DMS153 (cell line): ENCODE results near the gene ZBTB44.
A peak's percentile ranks its signal among the peaks of the same experiment; 100 is the strongest.
"Not testable (repeated sequence)": the region's sequence is repeated elsewhere in the genome, so short reads cannot be mapped to it uniquely, and the experiment has no call there.

Source experiments
- DNase-seq: peaks from one replicate; lab custom pipeline; 2025; lab: John Stamatoyannopoulos, UW

Gene ZBTB44

DNA sequence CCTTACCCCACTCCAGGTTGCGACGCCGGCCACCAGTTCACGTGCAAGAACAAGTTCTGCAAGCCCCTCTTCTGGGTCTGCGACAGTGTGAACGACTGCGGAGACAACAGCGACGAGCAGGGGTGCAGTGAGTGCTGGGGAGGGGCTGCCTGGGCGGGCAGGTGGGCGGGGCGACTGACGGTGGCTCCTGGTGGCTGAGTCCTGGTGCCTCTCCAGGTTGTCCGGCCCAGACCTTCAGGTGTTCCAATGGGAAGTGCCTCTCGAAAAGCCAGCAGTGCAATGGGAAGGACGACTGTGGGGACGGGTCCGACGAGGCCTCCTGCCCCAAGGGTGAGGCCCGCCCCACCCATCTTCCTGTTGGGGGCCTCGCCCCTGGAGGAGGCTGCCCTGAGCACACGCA lies 116.4 kb downstream of the ZBTB44 start:
- no peak for DNase-seq

DNA sequence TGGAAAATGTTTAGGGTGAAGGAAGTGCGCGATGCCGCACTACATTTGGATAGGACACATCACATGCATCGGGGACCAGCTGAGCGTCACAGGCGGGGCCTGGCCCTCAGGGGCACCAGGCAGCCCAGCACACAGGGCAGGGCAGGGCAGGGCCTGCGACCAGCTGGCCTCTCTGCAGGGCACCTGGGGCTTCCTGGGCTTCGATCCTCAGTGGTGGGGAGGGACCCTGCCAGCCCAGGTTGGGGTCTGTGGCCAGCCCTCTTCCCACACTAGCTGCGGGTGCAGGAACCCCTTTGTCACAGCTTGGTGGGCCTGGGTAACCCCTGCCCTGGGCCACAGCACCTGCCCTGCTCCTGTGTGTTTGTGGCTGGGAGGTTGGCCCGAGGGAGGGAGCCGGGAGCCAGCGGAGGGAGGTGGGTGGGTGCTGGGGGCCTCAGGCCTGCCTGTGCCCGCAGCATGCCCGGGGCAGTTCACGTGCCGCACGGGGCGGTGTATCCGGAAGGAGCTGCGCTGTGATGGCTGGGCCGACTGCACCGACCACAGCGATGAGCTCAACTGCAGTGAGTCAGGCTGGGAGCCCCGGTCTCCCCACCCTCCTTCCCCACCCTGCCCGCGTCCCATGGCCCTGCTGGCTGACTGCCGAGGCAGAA lies 117.2 kb downstream of the ZBTB44 start:
- DNase-seq, result no peak

DNA sequence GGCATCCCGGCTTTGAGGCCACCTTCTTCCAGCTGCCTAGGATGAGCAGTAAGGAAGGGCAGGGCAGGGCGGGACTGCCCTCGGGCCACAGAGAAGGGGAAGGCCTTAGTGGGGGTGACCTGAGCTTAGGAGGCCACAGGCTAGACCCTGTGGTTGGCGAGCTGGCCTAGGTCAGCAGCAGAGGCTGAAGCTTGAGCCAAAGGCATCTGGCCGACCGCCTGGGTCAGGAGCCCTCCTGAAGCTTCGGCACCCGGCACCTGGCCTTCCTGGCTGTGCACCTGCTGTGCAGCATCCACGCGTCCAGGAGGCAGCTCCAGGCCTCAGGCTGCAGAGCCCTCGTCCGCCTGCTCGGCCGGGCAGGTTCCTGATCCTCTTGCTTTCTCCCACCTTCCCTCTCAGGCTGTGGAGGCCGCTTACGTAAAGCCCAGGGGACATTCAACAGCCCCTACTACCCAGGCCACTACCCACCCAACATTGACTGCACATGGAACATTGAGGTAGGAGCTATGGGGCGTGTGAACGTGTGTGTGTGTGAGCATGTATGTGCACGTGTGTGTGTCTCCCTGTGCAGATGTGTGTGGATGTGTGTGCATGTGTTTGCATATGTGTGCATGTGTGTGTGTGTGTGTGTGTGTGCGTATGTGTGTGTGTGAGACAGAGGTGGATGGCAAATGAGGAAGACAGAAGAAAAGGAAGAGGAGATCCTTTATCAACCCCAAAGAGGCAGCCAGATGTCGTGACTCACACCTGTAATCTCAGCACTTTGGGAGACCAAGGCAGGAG lies 120.3 kb downstream of the ZBTB44 start:
- DNase-seq, result no peak

DNA sequence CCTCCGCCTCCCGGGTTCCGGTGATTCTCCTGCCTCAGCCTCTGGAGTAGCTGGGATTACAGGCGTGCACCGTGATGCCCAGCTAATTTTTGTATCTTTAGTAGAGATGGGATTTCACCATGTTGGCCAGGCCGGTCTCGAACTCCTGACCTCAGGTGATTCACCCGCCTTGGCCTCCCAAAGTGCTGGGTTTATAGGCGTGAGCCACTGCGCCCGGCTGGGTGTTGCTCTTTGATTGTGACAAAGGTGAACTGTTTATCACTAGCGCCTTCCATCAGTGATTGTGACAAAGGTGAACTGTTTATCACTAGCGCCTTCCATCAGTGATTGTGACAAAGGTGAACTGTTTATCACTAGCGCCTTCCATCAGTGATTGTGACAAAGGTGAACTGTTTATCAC lies 121.2 kb downstream of the ZBTB44 start:
- not testable (repeated sequence) for DNase-seq

DNA sequence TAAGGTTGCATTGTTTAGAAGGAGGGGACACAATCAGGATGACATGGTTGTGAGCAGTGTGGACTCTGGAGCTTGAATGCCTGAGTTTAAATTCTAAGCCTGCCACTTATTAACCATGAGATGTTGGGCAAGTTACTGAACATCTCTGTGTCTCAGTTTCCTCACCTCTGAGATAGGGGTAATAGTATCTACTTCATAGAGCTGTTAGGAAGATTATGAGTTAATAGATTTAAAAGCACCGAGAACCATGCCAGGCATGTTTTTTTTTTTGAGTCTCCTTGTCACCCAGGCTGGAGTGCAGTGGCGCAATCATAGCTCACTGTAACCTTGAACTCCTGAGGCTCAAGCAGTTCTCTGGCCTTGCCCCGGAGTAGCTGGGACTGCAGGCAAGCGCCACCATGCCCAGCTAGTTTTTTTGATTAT lies 121.9 kb downstream of the ZBTB44 start:
- no peak for DNase-seq

DNA sequence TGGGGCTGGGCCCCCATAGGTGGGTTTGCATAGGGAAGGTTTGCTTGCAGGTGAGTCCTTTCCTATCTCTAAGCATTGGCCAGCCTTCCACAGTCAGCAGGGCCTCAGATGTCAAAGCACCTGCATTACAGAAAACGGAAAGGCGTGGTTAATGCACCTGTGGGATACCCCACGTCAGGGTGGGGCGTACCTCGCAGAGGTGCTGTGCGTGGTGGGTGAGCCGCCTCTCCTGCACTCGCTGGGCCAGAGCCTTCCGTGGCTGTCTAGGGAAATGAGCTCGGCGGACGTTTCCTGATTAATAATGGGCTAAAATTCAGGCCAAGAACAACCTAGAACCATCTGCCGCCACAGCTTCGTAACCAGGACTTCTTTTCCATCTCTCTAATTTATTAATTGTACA lies 122.8 kb downstream of the ZBTB44 start:
- DNase-seq, result no peak

DNA sequence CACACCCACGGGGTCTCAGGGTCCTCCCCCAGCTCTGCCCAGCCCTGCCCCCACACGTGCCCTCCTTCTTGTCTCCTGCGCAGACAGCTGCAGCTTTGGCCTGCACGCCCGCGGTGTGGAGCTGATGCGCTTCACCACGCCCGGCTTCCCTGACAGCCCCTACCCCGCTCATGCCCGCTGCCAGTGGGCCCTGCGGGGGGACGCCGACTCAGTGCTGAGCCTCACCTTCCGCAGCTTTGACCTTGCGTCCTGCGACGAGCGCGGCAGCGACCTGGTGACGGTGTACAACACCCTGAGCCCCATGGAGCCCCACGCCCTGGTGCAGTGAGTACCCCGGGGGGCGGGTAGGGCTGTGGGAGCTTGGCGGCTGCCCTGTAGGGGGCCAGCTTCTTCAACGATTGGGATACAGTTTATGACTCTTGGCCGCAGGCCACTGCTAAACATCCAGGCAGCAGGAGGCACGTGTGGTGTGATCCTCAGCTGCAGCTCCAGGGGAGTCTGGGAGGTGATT lies 124.3 kb downstream of the ZBTB44 start:
- DNase-seq, result no peak

DNA sequence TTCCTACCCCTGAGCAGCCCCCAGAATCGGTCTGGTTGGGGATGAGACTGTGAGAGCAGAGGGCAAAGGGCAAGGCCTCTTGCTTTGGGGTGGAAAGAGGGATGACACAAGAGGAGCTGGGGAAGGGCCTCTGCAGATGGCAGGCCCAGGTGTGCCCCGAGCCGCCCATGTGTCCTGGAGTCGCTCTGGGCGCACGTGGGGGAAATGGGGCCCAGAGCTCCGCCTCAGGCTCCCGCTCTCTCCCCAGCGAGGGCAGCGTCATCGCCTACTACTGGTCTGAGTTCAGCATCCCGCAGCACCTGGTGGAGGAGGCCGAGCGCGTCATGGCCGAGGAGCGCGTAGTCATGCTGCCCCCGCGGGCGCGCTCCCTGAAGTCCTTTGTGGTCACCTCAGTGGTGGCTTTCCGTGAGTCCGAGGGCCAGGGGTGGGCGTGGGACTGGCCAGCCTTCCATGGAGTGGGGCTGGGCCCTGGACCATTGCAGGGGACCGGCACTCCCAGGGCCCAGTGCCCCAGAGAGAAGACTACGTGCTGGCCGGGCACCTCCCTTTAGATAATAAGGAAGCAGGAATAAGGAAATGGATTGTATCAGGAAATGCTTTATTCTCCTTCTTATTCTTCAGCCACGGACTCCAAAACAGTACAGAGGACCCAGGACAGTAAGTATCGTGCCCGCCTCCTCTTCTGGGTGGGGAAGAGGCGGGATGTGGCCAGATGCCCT lies 125.1 kb downstream of the ZBTB44 start:
- DNase-seq, result no peak

DNA sequence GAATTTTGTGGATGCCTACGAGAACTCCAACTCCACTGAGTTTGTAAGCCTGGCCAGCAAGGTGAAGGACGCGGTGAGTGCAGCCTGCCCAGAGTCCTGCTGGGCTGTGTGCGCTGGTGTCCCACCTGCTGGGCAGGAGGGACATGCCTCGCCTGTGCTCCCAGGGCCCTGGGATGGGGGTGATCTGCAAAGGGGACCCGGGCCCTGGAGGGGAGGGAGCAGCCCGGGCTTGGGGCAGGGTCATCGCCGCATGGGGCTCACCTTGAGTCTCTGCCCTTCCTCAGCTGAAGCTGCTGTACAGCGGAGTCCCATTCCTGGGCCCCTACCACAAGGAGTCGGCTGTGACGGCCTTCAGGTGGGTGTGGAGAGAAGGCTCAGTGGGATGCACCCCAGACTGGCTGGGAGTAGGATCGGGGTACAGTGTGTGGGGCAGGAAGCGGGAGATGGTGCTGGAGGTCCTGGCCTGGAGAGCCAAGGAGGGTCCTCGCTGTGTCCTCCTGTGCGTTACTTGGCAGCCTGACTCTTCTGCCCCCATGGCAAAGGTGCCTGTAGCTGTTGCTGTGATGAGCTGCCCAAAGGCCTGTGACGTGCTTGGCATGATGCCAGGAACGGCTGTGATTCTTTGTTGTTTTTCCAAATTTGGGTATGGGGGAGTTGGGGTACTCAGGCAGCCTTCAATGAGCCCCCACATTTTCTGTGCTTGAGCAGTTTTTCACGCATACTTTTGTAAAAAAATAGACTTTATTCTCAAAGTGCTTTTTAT lies 126.0 kb downstream of the ZBTB44 start:
- no peak for DNase-seq

DNA sequence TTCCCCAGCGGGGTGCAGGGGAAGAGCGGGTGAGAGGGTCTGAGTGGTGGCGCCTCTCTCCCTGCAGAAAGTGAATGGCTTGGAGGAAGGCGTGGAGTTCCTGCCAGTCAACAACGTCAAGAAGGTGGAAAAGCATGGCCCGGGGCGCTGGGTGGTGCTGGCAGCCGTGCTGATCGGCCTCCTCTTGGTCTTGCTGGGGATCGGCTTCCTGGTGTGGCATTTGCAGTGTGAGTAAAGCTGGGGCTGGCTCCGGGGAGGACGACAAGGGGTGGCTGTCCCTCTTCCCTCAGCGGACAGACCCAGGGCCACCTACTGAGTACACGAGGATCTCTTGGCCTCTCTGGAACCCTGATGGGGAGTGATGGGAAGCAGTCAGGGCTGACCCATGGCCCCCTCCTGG lies 126.7 kb downstream of the ZBTB44 start:
- DNase-seq, result no peak

DNA sequence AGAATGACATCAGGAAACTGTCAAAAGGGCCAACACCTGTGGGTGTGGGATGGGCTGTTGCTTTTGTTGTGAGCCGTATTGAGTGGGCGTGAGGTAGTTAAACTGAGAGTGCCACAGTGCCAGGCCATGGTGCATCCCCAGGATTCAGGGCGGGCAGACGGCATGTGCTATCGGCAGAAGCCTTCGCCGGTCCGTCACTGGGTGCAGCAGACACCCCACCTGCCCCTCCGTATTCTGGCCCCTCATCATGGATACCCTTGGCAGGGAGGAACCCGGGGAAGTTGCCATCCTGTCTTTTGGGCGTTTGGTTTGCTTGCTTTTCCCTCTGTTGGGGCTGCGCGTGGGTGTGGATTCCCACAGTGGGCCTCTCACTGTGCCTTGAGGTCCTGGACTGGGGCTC lies 127.6 kb downstream of the ZBTB44 start:
- no peak for DNase-seq

DNA sequence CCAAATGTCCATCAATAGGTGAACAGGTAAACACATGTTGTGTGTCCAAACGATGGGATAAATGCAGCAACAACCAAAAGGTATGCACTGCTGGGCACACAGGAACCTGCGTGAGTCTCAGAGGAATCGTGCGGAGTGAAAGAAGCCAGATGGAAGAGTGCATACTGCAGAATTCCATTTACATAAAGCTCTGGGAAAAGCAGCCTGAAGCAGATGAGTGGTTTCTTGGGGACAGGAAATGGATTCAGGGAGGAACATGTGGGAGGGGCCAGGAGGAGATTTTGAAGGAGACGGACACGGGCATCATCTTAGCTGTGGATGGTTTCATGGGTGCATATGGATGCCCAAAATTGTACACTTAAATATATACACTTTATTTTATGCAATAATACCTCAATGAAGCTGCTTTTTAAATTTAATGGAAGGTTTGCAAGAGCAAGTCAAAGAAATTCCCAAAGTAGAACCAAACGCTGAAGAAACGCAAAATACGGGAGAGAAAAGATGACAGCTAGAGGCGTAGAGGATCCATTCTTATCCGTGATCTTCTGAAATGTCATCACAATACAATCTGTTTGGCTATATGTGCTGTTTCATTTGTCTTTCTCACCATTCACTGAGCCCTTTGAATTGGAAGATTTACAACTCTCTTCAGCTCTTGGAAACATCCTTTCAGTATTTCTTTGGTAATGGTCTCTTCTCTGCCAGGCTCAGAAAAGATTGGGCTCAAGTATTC lies 130.7 kb downstream of the ZBTB44 start:
- no peak for DNase-seq

DNA sequence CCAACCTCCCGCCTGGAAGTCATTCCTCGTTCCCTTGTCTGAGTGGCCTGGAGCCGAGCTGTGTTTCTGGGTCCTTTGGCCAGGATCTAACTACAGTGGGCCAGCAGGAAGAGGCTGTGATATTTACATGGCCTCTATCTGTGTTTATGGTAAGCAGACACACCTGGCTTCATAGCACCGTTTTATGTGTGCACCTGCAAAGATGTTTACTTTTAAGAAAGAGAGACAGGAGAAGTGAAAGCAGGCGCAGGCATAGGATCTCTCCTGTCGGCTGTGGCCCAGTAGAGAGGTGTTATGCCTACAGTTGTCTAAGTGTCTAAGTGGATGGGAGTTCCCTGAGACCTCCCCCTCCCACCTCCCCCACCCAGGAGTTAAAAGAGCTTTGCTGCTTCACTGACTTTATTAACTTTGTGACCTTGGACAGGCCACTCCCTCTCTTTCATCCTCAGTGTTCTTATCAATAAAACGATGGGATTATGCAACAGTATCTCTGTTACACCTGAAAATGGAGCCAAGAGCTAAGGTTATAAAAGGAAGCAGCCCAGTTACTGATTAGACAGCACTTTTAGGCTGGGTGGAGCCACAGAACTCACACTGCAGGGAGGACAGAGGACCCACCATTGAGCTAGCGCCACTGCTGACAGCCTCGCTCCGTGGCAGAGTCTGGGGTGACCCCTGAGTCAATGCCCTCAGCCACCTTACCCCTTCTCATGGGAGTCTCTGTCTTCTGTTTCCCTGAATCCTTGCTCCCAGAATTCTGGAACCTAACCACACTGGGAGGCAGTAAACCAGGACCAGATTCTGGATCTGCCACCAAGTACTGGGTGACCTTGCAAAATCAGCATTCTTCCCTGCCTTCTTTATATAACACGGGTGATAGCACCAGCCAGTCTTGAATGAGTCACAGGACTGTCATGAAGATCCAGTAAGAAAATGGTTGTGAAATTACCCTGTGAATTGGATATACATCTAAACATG lies 133.1 kb downstream of the ZBTB44 start:
- peak; percentile 97 for DNase-seq

DNA sequence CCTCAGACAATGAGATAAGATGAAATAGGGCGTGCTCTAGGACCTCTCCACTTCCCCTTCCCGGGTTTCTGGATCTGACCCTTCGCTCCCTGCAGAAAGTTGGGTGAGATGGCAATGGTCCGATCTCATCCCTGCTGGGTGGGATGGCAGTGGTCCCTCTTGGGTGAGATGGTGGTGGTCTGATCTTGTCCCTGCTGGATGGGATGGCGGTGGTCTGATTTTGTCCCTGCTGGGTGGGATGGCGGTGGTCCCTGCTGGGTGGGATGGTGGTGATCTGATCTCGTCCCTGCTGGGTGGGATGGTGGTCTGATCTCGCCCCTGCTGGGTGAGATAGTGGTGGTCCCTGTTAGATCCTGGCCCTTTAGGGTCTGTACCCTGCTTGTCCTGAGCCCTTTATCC lies 133.8 kb downstream of the ZBTB44 start:
- DNase-seq, result no peak

DNA sequence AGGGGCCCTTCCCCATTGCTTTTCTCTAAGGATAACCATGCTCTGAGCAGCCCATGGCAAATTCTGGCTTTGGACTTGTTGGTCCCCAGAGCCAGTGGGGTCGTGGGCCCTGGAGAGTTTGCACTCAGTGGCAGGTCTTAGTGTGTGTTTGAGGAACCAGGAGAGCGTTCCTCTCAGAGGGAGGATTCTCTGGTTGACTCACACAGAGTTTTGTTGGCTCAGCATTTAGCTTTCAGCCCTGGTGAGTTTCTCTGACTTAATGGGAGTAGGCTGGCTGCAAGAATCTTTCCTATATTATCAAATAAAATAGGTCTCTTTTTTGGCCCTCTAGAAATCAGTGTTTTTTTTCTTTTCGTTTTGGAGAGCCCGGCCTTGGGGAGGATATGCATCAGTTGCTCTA lies 134.2 kb downstream of the ZBTB44 start:
- DNase-seq, result peak; percentile 45

DNA sequence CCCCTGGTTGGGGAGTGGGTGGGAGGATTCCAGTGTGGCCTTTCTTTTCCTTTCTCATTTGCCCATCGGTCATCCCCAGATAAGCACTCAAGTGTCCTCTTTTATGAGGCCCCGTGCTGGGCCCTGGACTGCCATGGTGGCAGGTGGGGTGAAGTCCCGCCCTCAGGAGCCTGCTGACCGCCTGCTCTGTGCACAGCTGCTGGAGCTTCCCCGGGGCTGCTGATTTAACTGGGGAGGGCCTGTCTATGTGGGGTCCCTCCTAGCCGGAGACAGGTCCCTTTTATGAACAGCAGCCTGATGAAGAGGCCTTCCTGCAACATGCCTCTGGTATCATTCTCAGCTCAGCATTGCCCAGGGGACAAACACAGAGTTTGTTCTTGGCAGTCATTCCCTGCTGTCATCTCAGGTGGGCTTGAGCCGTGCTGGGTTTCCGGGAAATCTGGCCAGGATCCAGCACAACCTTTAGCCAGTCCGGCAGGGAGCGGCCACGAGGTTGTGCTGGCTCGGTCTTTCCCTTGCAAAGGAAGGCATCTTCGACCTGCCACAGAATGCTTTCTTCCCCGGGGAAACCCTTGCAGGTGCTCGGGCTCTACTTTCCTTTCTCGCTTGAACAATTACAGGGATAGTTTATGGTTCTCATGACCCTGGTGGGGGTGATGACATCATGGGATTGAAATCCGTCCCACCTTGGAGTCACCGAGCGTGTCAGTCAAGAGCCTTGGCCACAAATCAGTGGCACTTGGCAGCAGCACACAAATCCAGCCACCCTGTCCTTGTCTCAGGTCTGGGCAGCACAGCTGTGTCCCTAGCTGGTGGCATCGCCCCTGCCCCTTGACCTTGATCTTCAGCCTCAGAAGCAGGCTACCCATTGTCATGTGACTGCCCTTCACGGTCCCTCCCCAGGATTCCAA lies 135.1 kb downstream of the ZBTB44 start:
- no peak for DNase-seq

DNA sequence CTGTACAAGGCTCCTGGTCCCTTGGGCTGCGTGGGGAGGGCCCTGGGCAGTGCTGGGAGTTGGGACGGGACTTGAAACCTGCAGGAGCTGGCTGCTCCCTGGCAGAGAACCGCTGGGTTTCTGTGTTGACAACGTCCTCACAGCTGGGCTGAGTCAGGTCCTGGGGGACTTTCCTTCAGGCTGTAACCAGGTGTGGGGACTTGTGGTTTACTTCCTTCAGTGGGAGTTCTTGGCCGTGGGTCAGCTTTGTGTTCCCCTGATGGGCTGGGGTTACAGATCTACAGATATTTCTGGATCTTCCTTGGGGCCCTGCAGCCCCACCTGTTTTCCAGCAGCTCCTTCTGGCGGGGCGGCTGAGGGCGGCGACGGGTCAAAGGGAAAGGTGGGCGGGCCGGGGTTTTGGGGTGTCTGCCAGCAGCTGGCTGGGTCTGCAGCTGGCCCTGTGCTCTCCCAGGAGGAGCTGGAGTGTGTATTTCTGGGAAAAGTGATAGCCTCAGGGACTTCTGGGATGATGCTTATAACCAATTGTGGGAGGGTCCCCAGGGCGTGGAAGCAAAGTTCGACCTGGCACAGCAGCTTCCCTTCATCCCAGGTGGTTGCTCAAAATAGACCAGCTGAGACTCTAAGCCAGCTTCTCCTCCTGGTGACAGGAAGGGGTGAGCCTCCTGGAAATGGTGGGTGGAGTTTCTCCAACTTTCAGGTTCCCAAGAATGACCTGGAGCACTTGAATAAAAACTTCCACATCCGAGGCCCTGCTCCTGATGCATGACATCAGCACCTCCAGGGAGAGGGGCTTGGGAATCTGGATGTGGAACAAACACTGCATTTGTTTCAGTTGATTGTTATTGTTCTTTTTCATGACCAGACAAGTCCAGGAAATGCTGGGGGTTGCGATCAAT lies 136.0 kb downstream of the ZBTB44 start:
- DNase-seq, result peak; percentile 30

DNA sequence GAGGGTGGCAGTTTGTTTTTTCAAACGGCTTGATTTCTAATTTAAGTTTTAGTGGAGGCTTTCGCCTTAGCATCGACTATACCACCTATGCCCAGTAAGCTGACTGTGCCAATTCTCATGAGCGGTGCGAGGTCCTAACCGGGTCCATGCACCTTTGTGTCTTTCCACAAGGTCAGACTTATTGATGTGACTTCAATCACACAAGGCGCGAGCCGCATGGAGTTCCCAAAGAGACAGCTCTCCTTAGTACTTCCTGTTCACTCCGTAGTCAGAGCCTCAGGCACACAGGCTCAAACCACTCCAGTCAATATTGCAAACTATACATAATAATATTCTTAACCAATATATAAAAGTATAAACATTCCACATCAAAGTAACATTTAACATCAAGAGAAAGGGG lies 136.9 kb downstream of the ZBTB44 start:
- DNase-seq, result peak; percentile 27
